GM23338 (cell line): ENCODE data around the gene CACNG7. TPM values are rescaled to one million over a fixed set of nuclear protein-coding genes. Genes with fewer than 3 reads are reported as not detected.
A peak's percentile ranks its signal among the peaks of the same experiment; 100 is the strongest.

Experiments
- ATAC-seq: fragments of 200-7000 bp; cut with Tn5 transposase; 3 replicates; pipeline ENCODE4 v1.9.1; 2020
- DNase-seq: peaks from one replicate; pipeline ENCODE4 v3.0.0-alpha.2; 2015; ENCODE audit warnings: low spot score
- H2AFZ ChIP-seq: fragments of 200-600 bp; sonication (generic); 2 replicates; pipeline ENCODE4 v1.8.0; 2016; ENCODE audit warnings: antibody characterized with exemption, mild to moderate bottlenecking, moderate library complexity
- H3F3A ChIP-seq: fragments of 200-600 bp; sonication (generic); replicated peaks from 2 replicates; pipeline ENCODE4 v1.8.0; 2017; ENCODE audit warnings: antibody characterized with exemption, mixed run types, low read depth
- H3K27ac ChIP-seq: fragments of 200-600 bp; sonication (generic); 2 replicates; pipeline ENCODE4 v1.6.1; 2016; ENCODE audit warnings: low read depth
- H3K27me3 ChIP-seq: fragments of 200-600 bp; sonication (generic); 2 replicates; pipeline ENCODE4 v1.8.0; 2016; ENCODE audit warnings: mild to moderate bottlenecking, mixed run types, moderate library complexity; ENCODE audit not compliant: insufficient read depth
- H3K36me3 ChIP-seq: fragments of 200-600 bp; sonication (generic); 2 replicates; pipeline ENCODE4 v1.8.0; 2016; ENCODE audit warnings: mild to moderate bottlenecking; ENCODE audit not compliant: insufficient read depth
- H3K4me1 ChIP-seq: fragments of 200-600 bp; sonication (generic); 2 replicates; pipeline ENCODE4 v1.8.0; 2016; ENCODE audit warnings: mild to moderate bottlenecking, moderate library complexity; ENCODE audit not compliant: insufficient read depth
- H3K4me2 ChIP-seq: fragments of 200-600 bp; sonication (generic); 2 replicates; pipeline ENCODE4 v1.7.1; 2017; ENCODE audit warnings: mixed run types
- H3K4me3 ChIP-seq: fragments of 200-600 bp; sonication (generic); 2 replicates; pipeline ENCODE4 v1.6.1; 2016; ENCODE audit warnings: mixed run types
- H3K79me2 ChIP-seq: fragments of 200-600 bp; sonication (generic); replicated peaks from 2 replicates; pipeline ENCODE4 v1.8.0; 2017; ENCODE audit warnings: mild to moderate bottlenecking; ENCODE audit not compliant: insufficient read depth
- H3K9me2 ChIP-seq: fragments of 200-600 bp; sonication (generic); 2 replicates; pipeline ENCODE4 v1.8.0; 2017; ENCODE audit not compliant: insufficient read depth
- H4K20me1 ChIP-seq: fragments of 200-600 bp; sonication (generic); replicated peaks from 2 replicates; pipeline ENCODE4 v1.8.0; 2017; ENCODE audit warnings: mild to moderate bottlenecking; ENCODE audit not compliant: insufficient read depth
- H3K27ac Mint-ChIP-seq: 2 replicates; pipeline ENCODE4 v1.8.0; 2020; ENCODE audit warnings: inconsistent platforms, mild to moderate bottlenecking, moderate library complexity, mixed read lengths
- H3K27me3 Mint-ChIP-seq: 3 replicates; pipeline ENCODE4 v1.8.0; 2022; ENCODE audit warnings: low read depth, mild to moderate bottlenecking, moderate library complexity, mixed read lengths, inconsistent platforms; ENCODE audit not compliant: insufficient read depth, poor library complexity
- H3K36me3 Mint-ChIP-seq: 3 replicates; pipeline ENCODE4 v1.8.0; 2021; ENCODE audit warnings: low read depth, mild to moderate bottlenecking, inconsistent platforms, moderate library complexity, mixed read lengths
- H3K4me1 Mint-ChIP-seq: 3 replicates; pipeline ENCODE4 v1.8.0; 2020; ENCODE audit warnings: mild to moderate bottlenecking, inconsistent platforms, mixed read lengths
- H3K4me3 Mint-ChIP-seq: 3 replicates; pipeline ENCODE4 v1.8.0; 2021; ENCODE audit warnings: moderate library complexity, mild to moderate bottlenecking, inconsistent platforms, mixed read lengths
- H3K9me3 Mint-ChIP-seq: 3 replicates; pipeline ENCODE4 v1.8.0; 2020; ENCODE audit warnings: moderate library complexity, mild to moderate bottlenecking, inconsistent platforms, mixed read lengths
- CREB1 ChIP-seq: fragments of 250-450 bp; sonication (Bioruptor Pico); IDR thresholded peaks from 2 replicates; pipeline ENCODE4 v1.5.0; 2020; ENCODE audit warnings: low read depth, mild to moderate bottlenecking, moderate library complexity
- CTCF ChIP-seq, 2 experiments: fragments of 200-600 bp in 1 of 2; sonication (generic) in 1 of 2; conservative IDR thresholded peaks; 2 replicates each; pipeline versions ENCODE4 v1.5.1 to v1.6.1; 2016 to 2017; ENCODE audit warnings: antibody characterized with exemption in 2 of 2, low read depth in 2 of 2, mild to moderate bottlenecking in 2 of 2, moderate library complexity in 1 of 2
- ETS1 ChIP-seq: IDR thresholded peaks from 2 replicates; pipeline ENCODE4 v1.6.1; 2016; ENCODE audit warnings: antibody characterized with exemption
- EZH2 ChIP-seq: fragments of 200-600 bp; sonication (generic); IDR thresholded peaks from one replicate; pipeline ENCODE4 v1.8.0; 2017; ENCODE audit warnings: antibody characterized with exemption, mild to moderate bottlenecking, low read depth; ENCODE audit not compliant: unreplicated experiment
- EZH2phosphoT487 ChIP-seq: fragments of 200-600 bp; sonication (generic); IDR thresholded peaks from one replicate; pipeline ENCODE4 v1.8.1; 2018; ENCODE audit warnings: antibody characterized with exemption; ENCODE audit not compliant: unreplicated experiment
- JUNB ChIP-seq: IDR thresholded peaks from one replicate; pipeline ENCODE4 v1.6.1; 2016; ENCODE audit warnings: antibody characterized with exemption; ENCODE audit not compliant: unreplicated experiment
- NANOG ChIP-seq: IDR thresholded peaks from 2 replicates; pipeline ENCODE4 v1.6.1; 2016; ENCODE audit warnings: antibody characterized with exemption, borderline replicate concordance
- POLR2AphosphoS5 ChIP-seq: IDR thresholded peaks from 2 replicates; pipeline ENCODE4 v1.6.1; 2016; ENCODE audit warnings: antibody characterized with exemption, low read depth
- ZNF331 ChIP-seq: fragments of 250-450 bp; sonication (Bioruptor Pico); IDR thresholded peaks from 2 replicates; pipeline ENCODE4 v1.5.0; 2020; ENCODE audit warnings: low read depth, mild to moderate bottlenecking, moderate library complexity
- ZNF462 ChIP-seq: fragments of 250-450 bp; sonication (Bioruptor Pico); IDR thresholded peaks from 2 replicates; pipeline ENCODE4 v1.5.0; 2020; ENCODE audit warnings: mild to moderate bottlenecking, moderate library complexity
- polyA plus RNA-seq: library from polyadenylated mRNA; unstranded; fragments of >200 nt; fragmentation: Nextera tagmentation; extraction: Ambion mirVana; gene quantifications from 2 replicates; pipeline ENCODE4 v1.2.1, GENCODE V29; 2016
- total RNA-seq: library from RNA; depleted of rRNA; stranded (reverse); fragments of >200 nt; shearing (Covaris generic); gene quantifications from 2 replicates; pipeline ENCODE4 v1.2.3, GENCODE V29; 2014

CACNG7 gene
- total and polyA plus RNA-seq, 2 experiments from 2014 or later, result 9.8 to 15.6 TPM

- ATAC-seq (no peak), DNase-seq (no peak)
- no peaks in the 10 kb centered on the region for H3K9me2 ChIP-seq
- H3K36me3 Mint-ChIP-seq, result peaks cover 76% of the 10 kb centered on the region
- peaks cover 28% of the 10 kb centered on the region for H3K79me2 ChIP-seq
- H3K4me3 ChIP-seq, result no peak overlapping the region
- H3K4me2 ChIP-seq, result no peak overlapping the region
- H2AFZ ChIP-seq, result no peak overlapping the region
- no peak overlapping the region for H3K27ac ChIP-seq
- peaks cover 20% of the 10 kb centered on the region for H4K20me1 ChIP-seq
- TF ChIP-seq CTCF (conservative IDR thresholded peaks at IDR 0.05; ENCODE audit: low read depth in 2 of 2), result no peak
- TF ChIP-seq POLR2AphosphoS5, result no peak
- no peak for TF ChIP-seq ZNF331 (CRISPR knock-in tag)
- TF ChIP-seq CREB1 (CRISPR knock-in tag), result no peak
- H3K4me1 Mint-ChIP-seq, result peaks cover 15% of the 10 kb centered on the region
- no peak overlapping the region for H3K27ac Mint-ChIP-seq
- H3F3A ChIP-seq, result 0 out of 2 replicates have a peak, but pooled peaks cover 5% of the 10 kb centered on the region
- H3K4me1 ChIP-seq, result no peaks in the 10 kb centered on the region; the same call in 1 of the 2 replicates
- peaks cover 5% of the 10 kb centered on the region for H3K27me3 Mint-ChIP-seq
- peaks cover 21% of the 10 kb centered on the region for H3K36me3 ChIP-seq
- H3K27me3 ChIP-seq, result no peaks in the 10 kb centered on the region
- H3K4me3 Mint-ChIP-seq, result no peak overlapping the region
- H3K9me3 Mint-ChIP-seq, result no peaks in the 10 kb centered on the region
These were observed 60.3 kb downstream of the CACNG7 start for GRCh38 chr19:53969366-53969765.

- no peak overlapping the region for H3K27ac ChIP-seq
- peaks cover 7% of the 10 kb centered on the region; the same call in 1 of the 2 replicates for H3F3A ChIP-seq
- ATAC-seq, result peak; percentile 71
- peak; percentile 30 for DNase-seq
- peaks cover 9% of the 10 kb centered on the region; the same call in 1 of the 2 replicates for H3K79me2 ChIP-seq
- TF ChIP-seq ETS1 (no peak), JUNB (no peak), POLR2AphosphoS5 (no peak), EZH2 (no peak), ZNF462 (CRISPR knock-in tag) (no peak), EZH2phosphoT487 (no peak), CREB1 (CRISPR knock-in tag) (no peak), NANOG (no peak)
- Mint-ChIP-seq H3K36me3 (peaks cover 64% of the 10 kb centered on the region), H3K9me3 (no peaks in the 10 kb centered on the region), H3K27me3 (peaks cover 7% of the 10 kb centered on the region), H3K4me1 (peaks cover 3% of the 10 kb centered on the region), H3K4me3 (no peak overlapping the region), H3K27ac (no peak overlapping the region)
- H3K9me2 ChIP-seq, result no peaks in the 10 kb centered on the region
- peaks cover 14% of the 10 kb centered on the region for H3K36me3 ChIP-seq
- no peak overlapping the region for H3K4me3 ChIP-seq
- no peaks in the 10 kb centered on the region for H3K27me3 ChIP-seq
- H3K4me1 ChIP-seq, result no peaks in the 10 kb centered on the region; the same call in 1 of the 2 replicates
- peaks cover 6% of the 10 kb centered on the region; the same call in 1 of the 2 replicates for H4K20me1 ChIP-seq
- no peak overlapping the region for H2AFZ ChIP-seq
- H3K4me2 ChIP-seq, result no peak overlapping the region
These were observed 62.6 kb downstream of the CACNG7 start for GRCh38 chr19:53971673-53972072.
